Measurements from ENCODE around the gene KLHL21. TPM values are rescaled to one million over a fixed set of nuclear protein-coding genes. Genes with fewer than 3 reads are reported as not detected.

Gene KLHL21
- total and polyA plus RNA-seq, 9 of the 15 experiments (the other 6 are each of a cell fraction or from before 2014, with no cell fraction given) = 2.1 to 42.1 (median 17.5) TPM

GRCh38 chr1:6602669-6603237, at the start of gene KLHL21 (continued):
- TF ChIP-seq ZNF318 (IDR thresholded peaks at IDR 0.05; ENCODE audit: borderline replicate concordance in 1 of 2, low read depth in 1 of 2) = no peak
- 0 out of 2 replicates have a peak, but pooled peaks have one; percentile 84 for TF ChIP-seq ZNF282 (CRISPR knock-in tag; IDR thresholded peaks at IDR 0.05)
- no peak for TF ChIP-seq ZNF146 (CRISPR knock-in tag; IDR thresholded peaks at IDR 0.05; ENCODE audit: unreplicated experiment)
- TF ChIP-seq ZNF57 (CRISPR knock-in tag; IDR thresholded peaks at IDR 0.05) = no peak
- no peak for TF ChIP-seq TCF15 (CRISPR knock-in tag; IDR thresholded peaks at IDR 0.05)
- TF ChIP-seq NFIC (IDR thresholded peaks at IDR 0.05) = no peak; the same call in none of the 2 replicates
- TF ChIP-seq ZNF561 (CRISPR knock-in tag; conservative IDR thresholded peaks at IDR 0.05) = no peak
- TF ChIP-seq VEZF1 (CRISPR knock-in tag; IDR thresholded peaks at IDR 0.05) = peak; percentile 98
- TF ChIP-seq ETV1 (tag; conservative IDR thresholded peaks at IDR 0.05; ENCODE audit: low read depth) = no peak
- peak; percentile 78; the same call in 1 of the 2 replicates for TF ChIP-seq PHF8 (IDR thresholded peaks at IDR 0.05; ENCODE audit: borderline replicate concordance, low read length)
- peak; percentile 29; the same call in 1 of the 2 replicates for TF ChIP-seq ZBTB12 (CRISPR knock-in tag; IDR thresholded peaks at IDR 0.05)
- 0 out of 2 replicates have a peak, but pooled peaks have one; percentile 1 for TF ChIP-seq SPI1 (IDR thresholded peaks at IDR 0.05; ENCODE audit: borderline replicate concordance, low read depth, low read length)
- 0 out of 2 replicates have a peak, but pooled peaks have one; percentile 68 for TF ChIP-seq CAMTA2 (CRISPR knock-in tag; conservative IDR thresholded peaks at IDR 0.05)
- no peak for TF ChIP-seq MXI1 (IDR thresholded peaks at IDR 0.05; ENCODE audit: low read depth, low read length)
- no peak for TF ChIP-seq FOXA1 (IDR thresholded peaks at IDR 0.05; ENCODE audit: borderline replicate concordance)
- no peak for TF ChIP-seq GABPB2 (CRISPR knock-in tag; conservative IDR thresholded peaks at IDR 0.05)
- no peak; the same call in 1 of the 2 replicates for TF ChIP-seq ESRRA (IDR thresholded peaks at IDR 0.05; ENCODE audit: borderline replicate concordance, low read depth)
